Measurements from ENCODE around the gene UBE2O. TPM values are rescaled to one million over a fixed set of nuclear protein-coding genes. Genes with fewer than 3 reads are reported as not detected.

UBE2O gene
- total RNA-seq, 1 donor from 2014 or later: 94.3 TPM

DNA sequence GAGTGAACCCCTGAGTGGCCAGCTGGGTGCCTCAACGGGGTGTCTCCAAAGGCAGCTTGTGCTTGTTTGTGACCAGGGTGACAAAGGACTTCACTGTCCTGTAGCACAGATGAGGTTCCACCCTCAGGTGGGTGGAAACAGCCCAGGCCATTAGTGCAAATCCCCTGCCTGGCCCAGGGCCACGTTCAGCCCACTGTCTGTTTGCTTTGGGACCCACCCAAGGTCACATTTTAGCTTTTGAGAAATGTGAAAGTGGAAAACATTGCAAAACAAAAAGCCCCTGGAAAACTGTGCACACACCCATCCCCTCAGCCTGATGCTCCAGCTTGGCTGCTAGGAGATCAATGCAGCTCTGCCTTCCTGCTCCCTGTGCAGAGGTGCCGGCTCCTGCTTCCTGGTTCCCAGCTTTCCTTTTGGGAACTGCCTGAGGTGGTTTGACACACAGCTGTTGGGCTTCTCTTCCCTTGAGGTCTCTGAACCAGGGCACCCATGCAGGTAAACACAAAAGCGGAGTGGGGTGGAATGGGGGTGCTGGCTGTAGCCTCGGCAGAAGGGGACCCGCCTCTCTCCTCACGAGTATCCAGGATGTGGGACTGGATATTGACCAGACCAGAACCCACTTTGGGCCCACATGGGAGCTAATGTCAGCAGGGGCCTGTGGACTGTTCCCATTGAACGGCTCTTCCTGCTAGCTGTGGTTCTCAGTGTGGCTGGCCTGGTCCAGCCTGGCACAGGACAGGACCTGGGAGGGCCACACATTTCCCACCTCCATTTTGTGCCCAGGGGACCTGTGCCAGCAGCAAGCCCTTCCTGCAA, 76.4 kb downstream of the UBE2O start:
- Mint-ChIP-seq H3K4me3 (ENCODE audit: unreplicated experiment) (no peak overlapping the region), H3K9me3 (ENCODE audit: unreplicated experiment) (peaks cover 2% of the 10 kb centered on the region), H3K36me3 (ENCODE audit: unreplicated experiment) (no peaks in the 10 kb centered on the region), H3K4me1 (ENCODE audit: low read depth, unreplicated experiment) (peaks cover 22% of the 10 kb centered on the region), H3K27ac (ENCODE audit: unreplicated experiment) (no peak overlapping the region), H3K27me3 (ENCODE audit: unreplicated experiment) (peaks cover 6% of the 10 kb centered on the region)
- TF ChIP-seq, protein P1, sequence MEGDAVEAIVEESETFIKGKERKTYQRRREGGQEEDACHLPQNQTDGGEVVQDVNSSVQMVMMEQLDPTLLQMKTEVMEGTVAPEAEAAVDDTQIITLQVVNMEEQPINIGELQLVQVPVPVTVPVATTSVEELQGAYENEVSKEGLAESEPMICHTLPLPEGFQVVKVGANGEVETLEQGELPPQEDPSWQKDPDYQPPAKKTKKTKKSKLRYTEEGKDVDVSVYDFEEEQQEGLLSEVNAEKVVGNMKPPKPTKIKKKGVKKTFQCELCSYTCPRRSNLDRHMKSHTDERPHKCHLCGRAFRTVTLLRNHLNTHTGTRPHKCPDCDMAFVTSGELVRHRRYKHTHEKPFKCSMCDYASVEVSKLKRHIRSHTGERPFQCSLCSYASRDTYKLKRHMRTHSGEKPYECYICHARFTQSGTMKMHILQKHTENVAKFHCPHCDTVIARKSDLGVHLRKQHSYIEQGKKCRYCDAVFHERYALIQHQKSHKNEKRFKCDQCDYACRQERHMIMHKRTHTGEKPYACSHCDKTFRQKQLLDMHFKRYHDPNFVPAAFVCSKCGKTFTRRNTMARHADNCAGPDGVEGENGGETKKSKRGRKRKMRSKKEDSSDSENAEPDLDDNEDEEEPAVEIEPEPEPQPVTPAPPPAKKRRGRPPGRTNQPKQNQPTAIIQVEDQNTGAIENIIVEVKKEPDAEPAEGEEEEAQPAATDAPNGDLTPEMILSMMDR (IDR thresholded peaks at IDR 0.05; ENCODE audit: partially characterized antibody, unreplicated experiment): no peak
- no peak for DNase-seq

DNA sequence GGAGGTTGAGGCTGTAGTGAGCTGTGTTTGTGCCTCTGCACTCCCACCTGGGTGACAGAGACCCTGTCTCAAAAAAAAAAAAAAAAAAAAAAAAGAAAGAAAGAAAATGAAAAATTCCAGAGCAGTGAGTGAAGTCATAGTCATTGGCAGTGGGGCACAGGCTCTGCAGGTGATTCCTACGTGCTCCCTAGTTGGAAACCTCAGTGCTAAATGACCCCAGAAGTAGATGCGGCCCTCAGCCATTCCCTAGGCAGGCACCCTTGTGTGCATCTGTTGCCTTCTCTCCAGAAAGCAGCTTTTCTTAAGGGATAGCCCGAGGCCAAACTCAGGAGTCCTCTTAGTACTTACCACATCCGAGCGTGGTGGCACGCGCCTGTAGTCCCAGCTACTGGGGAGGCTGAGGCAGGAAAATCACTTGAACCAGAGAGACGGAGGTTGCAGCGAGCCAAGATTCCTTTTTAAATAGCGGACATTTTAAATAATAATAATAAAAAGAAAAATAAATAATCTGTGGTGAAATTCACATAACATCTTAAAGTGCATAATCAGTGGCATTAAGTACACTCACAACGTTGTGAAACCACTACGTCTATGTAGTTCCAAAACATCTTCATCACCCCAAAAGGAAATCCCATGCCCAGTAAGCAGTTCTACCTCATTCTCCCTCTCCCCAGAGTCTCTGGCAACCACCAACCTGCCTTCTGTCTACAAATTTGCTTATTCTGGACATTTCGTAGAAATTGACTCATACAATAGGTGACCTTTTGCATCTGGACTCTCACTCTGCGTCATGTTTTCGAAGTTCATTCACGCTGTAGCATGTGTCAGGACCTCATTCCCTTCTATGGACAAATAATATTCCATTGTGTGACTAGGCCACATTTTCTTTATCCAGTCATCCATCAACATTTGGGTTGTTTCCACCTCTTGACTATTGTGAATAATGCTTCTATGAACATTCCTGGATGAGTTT, 81.0 kb downstream of the UBE2O start:
- Mint-ChIP-seq H3K9me3 (ENCODE audit: unreplicated experiment) (peaks cover 17% of the 10 kb centered on the region), H3K27me3 (ENCODE audit: unreplicated experiment) (peaks cover 8% of the 10 kb centered on the region), H3K4me3 (ENCODE audit: unreplicated experiment) (peak overlapping the region; percentile 39), H3K36me3 (ENCODE audit: unreplicated experiment) (no peaks in the 10 kb centered on the region), H3K27ac (ENCODE audit: unreplicated experiment) (no peak overlapping the region), H3K4me1 (ENCODE audit: low read depth, unreplicated experiment) (peaks cover 33% of the 10 kb centered on the region)
- no peak for DNase-seq
- TF ChIP-seq, protein P1 (IDR thresholded peaks at IDR 0.05; ENCODE audit: partially characterized antibody, unreplicated experiment): no peak

DNA sequence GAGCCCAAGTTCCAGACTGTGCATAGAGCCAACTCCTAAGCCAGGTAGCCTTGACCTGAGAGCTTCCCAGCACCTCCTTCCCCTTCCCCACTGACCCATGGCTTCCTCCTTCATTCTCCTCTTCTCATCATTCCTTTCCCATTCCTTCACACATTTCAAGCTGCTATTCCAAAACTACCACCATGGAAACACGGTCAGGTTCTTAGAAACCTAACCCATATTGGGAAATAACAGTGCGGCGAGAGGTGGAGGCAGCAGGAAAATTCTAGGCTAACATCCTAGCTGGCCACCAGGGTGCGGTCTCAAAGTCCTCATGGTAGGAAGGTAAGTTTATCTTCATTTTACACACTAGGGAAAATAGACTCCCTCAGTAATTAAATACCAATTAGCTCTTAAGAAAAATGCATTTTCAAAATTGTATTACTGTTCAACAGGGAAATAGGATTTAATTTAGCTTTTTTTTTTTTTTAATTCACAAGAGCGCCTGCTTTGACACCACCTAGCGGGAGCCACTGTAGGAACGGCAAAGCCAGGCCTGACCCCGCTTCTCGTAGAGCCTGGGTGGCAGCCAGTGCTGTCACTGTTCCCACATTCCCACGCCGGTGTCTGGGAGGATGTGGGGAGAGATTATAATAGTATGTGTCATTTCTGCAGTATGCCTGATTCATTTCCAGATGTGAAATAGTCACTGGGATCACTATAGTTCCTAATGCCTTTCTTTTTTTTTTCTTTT, 82.5 kb downstream of the UBE2O start:
- peak overlapping the region; percentile 90 for H3K27ac Mint-ChIP-seq (ENCODE audit: unreplicated experiment)
- H3K4me3 Mint-ChIP-seq (ENCODE audit: unreplicated experiment): peak overlapping the region; percentile 13
- H3K4me1 Mint-ChIP-seq (ENCODE audit: low read depth, unreplicated experiment): peaks cover 39% of the 10 kb centered on the region
- TF ChIP-seq, protein P1 (IDR thresholded peaks at IDR 0.05; ENCODE audit: partially characterized antibody, unreplicated experiment): peak; percentile 39
- peaks cover 17% of the 10 kb centered on the region for H3K9me3 Mint-ChIP-seq (ENCODE audit: unreplicated experiment)
- H3K27me3 Mint-ChIP-seq (ENCODE audit: unreplicated experiment): peaks cover 8% of the 10 kb centered on the region
- no peak for DNase-seq
- no peaks in the 10 kb centered on the region for H3K36me3 Mint-ChIP-seq (ENCODE audit: unreplicated experiment)

DNA sequence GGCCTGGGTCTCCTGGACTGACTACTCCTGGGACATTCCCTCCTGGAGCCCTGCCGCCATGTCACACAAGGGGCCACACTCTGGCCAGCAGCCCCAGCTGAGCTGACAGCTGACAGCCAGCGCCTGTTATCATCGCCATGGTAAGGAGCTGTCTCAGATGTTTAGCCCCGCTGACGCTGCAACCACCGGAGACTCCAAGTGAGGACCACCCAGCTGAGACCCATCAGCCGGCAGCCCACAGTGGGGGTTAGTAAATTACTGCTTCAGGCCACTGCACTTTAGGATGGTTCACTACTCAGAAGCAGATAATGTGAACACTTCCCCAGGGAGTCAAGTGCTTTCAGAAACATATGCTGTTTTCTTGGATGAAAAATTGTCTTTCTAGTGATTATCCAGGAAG, 83.1 kb downstream of the UBE2O start:
- Mint-ChIP-seq H3K27me3 (ENCODE audit: unreplicated experiment) (peaks cover 8% of the 10 kb centered on the region), H3K4me3 (ENCODE audit: unreplicated experiment) (peak overlapping the region; percentile 13), H3K36me3 (ENCODE audit: unreplicated experiment) (no peaks in the 10 kb centered on the region), H3K4me1 (ENCODE audit: low read depth, unreplicated experiment) (peaks cover 40% of the 10 kb centered on the region), H3K27ac (ENCODE audit: unreplicated experiment) (peak overlapping the region; percentile 90), H3K9me3 (ENCODE audit: unreplicated experiment) (peaks cover 19% of the 10 kb centered on the region)
- TF ChIP-seq, protein P1 (IDR thresholded peaks at IDR 0.05; ENCODE audit: partially characterized antibody, unreplicated experiment): no peak
- peak; percentile 77 for DNase-seq
